Suprapubic skin (tissue), 4 donors: Measurements from ENCODE around the gene PLA2G4E.

Experiments
- EP300 ChIP-seq: sonication (generic); formaldehyde crosslinking; IDR thresholded peaks from one replicate; pipeline ENCODE4 v1.6.1; 2017; ENCODE audit warnings: antibody characterized with exemption
- POLR2A ChIP-seq, 2 donors: fragments of 450-650 bp; IDR thresholded peaks; one replicate each; pipeline ENCODE4 v1.6.1; 2017; ENCODE audit warnings: antibody characterized with exemption in 2 of 2, mild to moderate bottlenecking in 2 of 2, moderate library complexity in 2 of 2
- POLR2AphosphoS5 ChIP-seq, 3 donors: sonication (generic); formaldehyde crosslinking; IDR thresholded peaks; one replicate each; pipeline ENCODE4 v1.6.1; 2017; ENCODE audit warnings: antibody characterized with exemption in 3 of 3
- TF ChIP-seq, protein P1 (sequence below), 2 donors: fragments of 200-600 bp in 1 of 2; fragments of 450-650 bp in 1 of 2; sonication (generic) in 1 of 2; IDR thresholded peaks; one replicate each; pipeline ENCODE4 v1.5.1; 2016 to 2019; ENCODE audit warnings: antibody characterized with exemption in 2 of 2, mild to moderate bottlenecking in 1 of 2, moderate library complexity in 1 of 2

DNA sequence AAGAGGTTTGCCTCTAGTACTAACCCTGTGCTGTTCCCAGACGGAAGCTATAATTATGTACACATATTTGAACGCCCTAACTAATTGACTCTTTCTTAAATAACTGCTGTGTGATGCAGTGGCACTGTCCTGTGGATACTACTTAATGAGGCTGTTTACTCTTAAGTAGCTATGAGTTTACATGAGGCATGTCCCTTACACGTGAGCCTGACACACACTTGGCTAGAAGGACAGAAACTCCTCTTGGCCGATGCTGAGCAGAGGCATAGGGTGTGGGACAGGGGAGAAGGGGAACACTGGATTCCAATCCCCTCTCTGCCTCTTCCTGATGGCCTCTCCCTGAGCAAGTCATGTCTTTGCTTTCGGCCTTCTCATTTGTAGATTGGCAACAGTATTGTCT, 70.4 kb downstream of the PLA2G4E start:
- TF ChIP-seq POLR2A (IDR thresholded peaks at IDR 0.05) (no peak), EP300 (no peak), POLR2AphosphoS5 (IDR thresholded peaks at IDR 0.05) (peak in 1 of 3 donors; percentile 6)
- TF ChIP-seq, protein P1, sequence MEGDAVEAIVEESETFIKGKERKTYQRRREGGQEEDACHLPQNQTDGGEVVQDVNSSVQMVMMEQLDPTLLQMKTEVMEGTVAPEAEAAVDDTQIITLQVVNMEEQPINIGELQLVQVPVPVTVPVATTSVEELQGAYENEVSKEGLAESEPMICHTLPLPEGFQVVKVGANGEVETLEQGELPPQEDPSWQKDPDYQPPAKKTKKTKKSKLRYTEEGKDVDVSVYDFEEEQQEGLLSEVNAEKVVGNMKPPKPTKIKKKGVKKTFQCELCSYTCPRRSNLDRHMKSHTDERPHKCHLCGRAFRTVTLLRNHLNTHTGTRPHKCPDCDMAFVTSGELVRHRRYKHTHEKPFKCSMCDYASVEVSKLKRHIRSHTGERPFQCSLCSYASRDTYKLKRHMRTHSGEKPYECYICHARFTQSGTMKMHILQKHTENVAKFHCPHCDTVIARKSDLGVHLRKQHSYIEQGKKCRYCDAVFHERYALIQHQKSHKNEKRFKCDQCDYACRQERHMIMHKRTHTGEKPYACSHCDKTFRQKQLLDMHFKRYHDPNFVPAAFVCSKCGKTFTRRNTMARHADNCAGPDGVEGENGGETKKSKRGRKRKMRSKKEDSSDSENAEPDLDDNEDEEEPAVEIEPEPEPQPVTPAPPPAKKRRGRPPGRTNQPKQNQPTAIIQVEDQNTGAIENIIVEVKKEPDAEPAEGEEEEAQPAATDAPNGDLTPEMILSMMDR (IDR thresholded peaks at IDR 0.05) = no peak
